Activated T-cell treated with anti-CD3 and anti-CD28 coated beads, Interleukin-2, amount 50 U/mL, for 48 hours (primary cell): ENCODE data around the gene RIBC1.
"Not testable (repeated sequence)": the region's sequence is repeated elsewhere in the genome, so short reads cannot be mapped to it uniquely, and the experiment has no call there.

Experiments used
- DNase-seq, 2 experiments: peaks; one replicate each; pipeline ENCODE4 v3.0.0-alpha.2; 2020

Gene RIBC1

GRCh38 chrX:53437206-53437605 lies 14.5 kb downstream of the RIBC1 start:
- DNase-seq, result no peak

GRCh38 chrX:53438174-53438831 lies 15.6 kb downstream of the RIBC1 start:
- DNase-seq, result no peak

GRCh38 chrX:53438832-53439230 lies 16.2 kb downstream of the RIBC1 start:
- DNase-seq, result no peak

GRCh38 chrX:53440101-53440500 lies 17.4 kb downstream of the RIBC1 start:
- DNase-seq, result no peak

- DNase-seq, result peak; percentile 52 to 59
Measured at GRCh38 chrX:53440621-53441517, 18.2 kb downstream of the RIBC1 start.

- DNase-seq, result peak; percentile 80 to 86
Measured at GRCh38 chrX:53441531-53442321, 19.1 kb downstream of the RIBC1 start.

- DNase-seq, result no peak
Measured at GRCh38 chrX:53442322-53442631, 19.6 kb downstream of the RIBC1 start.

GRCh38 chrX:53445977-53446376 lies 23.3 kb downstream of the RIBC1 start:
- DNase-seq, result peak; percentile 66 to 67

- no peak for DNase-seq
Measured at GRCh38 chrX:53447441-53447840, 24.8 kb downstream of the RIBC1 start.

- no peak for DNase-seq
Measured at GRCh38 chrX:53449632-53450031, 27.0 kb downstream of the RIBC1 start.

GRCh38 chrX:53452812-53453211 lies 30.1 kb downstream of the RIBC1 start:
- no peak for DNase-seq

GRCh38 chrX:53456254-53456653 lies 33.6 kb downstream of the RIBC1 start:
- no peak for DNase-seq

- DNase-seq, result no peak
Measured at GRCh38 chrX:53458082-53458481, 35.4 kb downstream of the RIBC1 start.

GRCh38 chrX:53468659-53469058 lies 46.0 kb downstream of the RIBC1 start:
- not testable (repeated sequence) for DNase-seq

- DNase-seq, result no peak
Measured at GRCh38 chrX:53471346-53471745, 48.7 kb downstream of the RIBC1 start.

GRCh38 chrX:53474707-53475106 lies 52.0 kb downstream of the RIBC1 start:
- DNase-seq, result no peak

- no peak for DNase-seq
Measured at GRCh38 chrX:53476371-53476770, 53.7 kb downstream of the RIBC1 start.

GRCh38 chrX:53479301-53479700 lies 56.6 kb downstream of the RIBC1 start:
- DNase-seq, result no peak
